Embryonic facial prominence (tissue), 1 donor: ENCODE results near the gene OLA1.

Source experiments
- DNase-seq: peaks from one replicate; pipeline ENCODE4 v3.0.0-alpha.2; 2016; ENCODE audit errors: extremely low spot score

Gene OLA1

GRCh38 chr2:174035981-174036742 lies 212.2 kb downstream of the OLA1 start:
- no peak for DNase-seq

GRCh38 chr2:174035117-174035635 lies 213.2 kb downstream of the OLA1 start:
- DNase-seq: no peak

GRCh38 chr2:174033163-174033550 lies 215.2 kb downstream of the OLA1 start:
- no peak for DNase-seq

GRCh38 chr2:174031226-174031625 lies 217.1 kb downstream of the OLA1 start:
- DNase-seq: no peak

GRCh38 chr2:174028935-174029334 lies 219.4 kb downstream of the OLA1 start:
- DNase-seq: no peak

GRCh38 chr2:174027956-174028355 lies 220.4 kb downstream of the OLA1 start:
- DNase-seq: no peak

- DNase-seq: no peak
Observed at GRCh38 chr2:174026122-174026845, 222.0 kb downstream of the OLA1 start.

- DNase-seq: peak; percentile 78
Observed at GRCh38 chr2:174025271-174026121, 222.8 kb downstream of the OLA1 start.

GRCh38 chr2:174024524-174025270 lies 223.6 kb downstream of the OLA1 start:
- DNase-seq: peak; percentile 71

GRCh38 chr2:174023591-174024523 lies 224.5 kb downstream of the OLA1 start:
- peak; percentile 48 for DNase-seq
